PFSK-1 (cell line): ENCODE measurements around the gene MAEA.

Experiments
- FOXP2 ChIP-seq: optimal IDR thresholded peaks from 2 replicates; pipeline ENCODE3; 2011; ENCODE audit warnings: borderline replicate concordance, control low read depth, inconsistent platforms; ENCODE audit not compliant: insufficient read depth; ENCODE audit errors: extremely low read length, extremely low read depth
- POLR2AphosphoS5 ChIP-seq: IDR thresholded peaks from 2 replicates; pipeline ENCODE4 v1.6.1; 2012; ENCODE audit warnings: low read depth, mild to moderate bottlenecking, control low read depth, low read length, moderate library complexity
- REST ChIP-seq, 2 experiments: IDR thresholded peaks; 2 replicates each; pipeline versions ENCODE4 v1.6.1 to v1.8.0; 2011 to 2012; ENCODE audit warnings: low read depth in 2 of 2, low read length in 2 of 2, control low read depth in 1 of 2, inconsistent platforms in 1 of 2, mild to moderate bottlenecking in 1 of 2, moderate library complexity in 1 of 2; ENCODE audit not compliant: insufficient read depth in 1 of 2
- SIN3A ChIP-seq: IDR thresholded peaks from 2 replicates; pipeline ENCODE4 v1.6.1; 2012; ENCODE audit warnings: mild to moderate bottlenecking, low read length, moderate library complexity, borderline replicate concordance; ENCODE audit not compliant: insufficient read depth
- TAF1 ChIP-seq: IDR thresholded peaks from 2 replicates; pipeline ENCODE4 v1.6.1; 2012; ENCODE audit warnings: low read length, control low read depth, borderline replicate concordance; ENCODE audit not compliant: insufficient read depth

- no peak for TF ChIP-seq REST (IDR thresholded peaks at IDR 0.05; ENCODE audit: insufficient read depth in 1 of 2, low read depth in 2 of 2, low read length in 2 of 2)
- no peak for TF ChIP-seq SIN3A
- no peak for TF ChIP-seq POLR2AphosphoS5
- no peak for TF ChIP-seq TAF1
- no peak for TF ChIP-seq FOXP2
These were observed 47.7 kb upstream of the MAEA start for GRCh38 chr4:1241936-1242505.
